ENCODE measurements around the gene COG5.

The COG5 gene

DNA sequence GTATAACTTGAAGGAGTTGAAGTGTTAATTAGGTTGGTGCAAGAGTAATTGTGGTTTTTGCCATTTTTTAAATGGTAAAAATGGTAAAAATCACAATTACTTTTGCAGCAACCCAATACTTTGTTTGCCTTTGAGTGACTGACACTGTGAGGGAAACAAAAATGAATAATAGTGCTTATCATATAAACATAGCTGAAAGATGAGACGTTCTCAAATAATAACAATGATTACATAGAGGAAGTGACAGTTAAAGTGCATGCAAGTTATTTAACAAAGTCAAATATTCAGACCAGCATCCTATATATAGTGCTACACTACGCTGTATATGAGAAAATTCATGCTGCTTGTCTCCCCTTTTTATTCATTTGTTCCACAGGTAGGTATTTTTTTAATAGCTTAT is 399.6 kb downstream of the COG5 start:
- Histone ChIP-seq H4K5ac (ENCODE audit: low read length) (no peak overlapping the region), H2BK15ac (replicated peaks; ENCODE audit: low read depth) (no peak overlapping the region), H3K9ac (ENCODE audit: low read length) (no peak overlapping the region), H3K27ac (ENCODE audit: low read depth, low read length) (no peak overlapping the region), H3K4me3 (ENCODE audit: low read length) (no peak overlapping the region), H2AK5ac (ENCODE audit: low read length) (no peak overlapping the region), H2BK120ac (ENCODE audit: low read depth, low read length) (no peak overlapping the region), H3K79me1 (ENCODE audit: low read length) (no peaks in the 10 kb centered on the region), H3K4ac (ENCODE audit: low read depth, low read length) (no peak overlapping the region), H3K23ac (ENCODE audit: low read length) (no peak overlapping the region), H4K8ac (ENCODE audit: low read depth, low read length) (no peak overlapping the region), H2BK5ac (ENCODE audit: low read length) (no peak overlapping the region), H3K56ac (ENCODE audit: low read length) (no peak overlapping the region), H3K4me2 (ENCODE audit: low read length) (no peak overlapping the region), H3K18ac (ENCODE audit: low read length) (no peak overlapping the region), H3K79me2 (ENCODE audit: control insufficient read depth, insufficient read depth, low read length) (no peaks in the 10 kb centered on the region), H3K4me1 (ENCODE audit: control insufficient read depth, low read depth, low read length) (no peaks in the 10 kb centered on the region), H3K36me3 (ENCODE audit: control insufficient read depth, insufficient read depth, low read length) (no peaks in the 10 kb centered on the region), H3K27me3 (ENCODE audit: insufficient read depth, low read length, poor library complexity) (no peaks in the 10 kb centered on the region)
- DNase-seq = no peak
- WGBS (ENCODE audit: extremely low coverage, insufficient coverage, low lambda C conversion rate) = no CpG with 5 or more reads among the region's 2 CpGs

GRCh38 chr7:107162475-107162874 is 401.2 kb downstream of the COG5 start:
- Histone ChIP-seq H2BK120ac (ENCODE audit: low read depth, low read length) (no peak overlapping the region), H3K4ac (ENCODE audit: low read depth, low read length) (no peak overlapping the region), H3K79me1 (ENCODE audit: low read length) (no peaks in the 10 kb centered on the region), H2AK5ac (ENCODE audit: low read length) (no peak overlapping the region), H3K9ac (ENCODE audit: low read length) (no peak overlapping the region), H3K27me3 (ENCODE audit: insufficient read depth, low read length, poor library complexity) (no peaks in the 10 kb centered on the region), H4K5ac (ENCODE audit: low read length) (no peak overlapping the region), H2BK5ac (ENCODE audit: low read length) (no peak overlapping the region), H3K4me3 (ENCODE audit: low read length) (no peak overlapping the region), H3K56ac (ENCODE audit: low read length) (no peak overlapping the region), H3K18ac (ENCODE audit: low read length) (no peak overlapping the region), H3K23ac (ENCODE audit: low read length) (no peak overlapping the region), H4K8ac (ENCODE audit: low read depth, low read length) (no peak overlapping the region), H3K4me2 (ENCODE audit: low read length) (no peak overlapping the region), H3K79me2 (ENCODE audit: control insufficient read depth, insufficient read depth, low read length) (no peaks in the 10 kb centered on the region), H3K4me1 (ENCODE audit: control insufficient read depth, low read depth, low read length) (no peaks in the 10 kb centered on the region), H3K27ac (ENCODE audit: low read depth, low read length) (no peak overlapping the region), H3K36me3 (ENCODE audit: control insufficient read depth, insufficient read depth, low read length) (no peaks in the 10 kb centered on the region), H2BK15ac (replicated peaks; ENCODE audit: low read depth) (no peak overlapping the region)
- WGBS (ENCODE audit: extremely low coverage, insufficient coverage, low lambda C conversion rate) = no CpG with 5 or more reads among the region's 5 CpGs
- no peak for DNase-seq

DNA sequence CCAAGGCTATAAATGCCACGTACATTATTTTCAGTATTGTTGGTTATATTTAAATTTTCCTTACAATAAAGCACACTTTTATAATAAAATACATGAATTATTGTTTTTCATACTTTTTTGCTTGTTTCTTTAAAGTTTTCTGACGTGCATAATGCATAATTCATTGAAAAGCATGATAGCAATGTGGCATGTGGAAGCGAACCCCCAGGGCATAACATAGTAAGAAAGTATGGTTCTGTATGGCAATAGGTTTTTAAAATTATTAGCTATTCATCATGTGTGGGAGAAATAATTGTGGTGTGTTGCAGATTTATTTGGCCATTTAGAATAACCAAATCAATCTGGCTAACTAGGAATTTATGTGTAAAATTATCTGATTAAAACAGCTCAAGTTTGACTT is 402.3 kb downstream of the COG5 start:
- no peak overlapping the region for H4K5ac ChIP-seq (ENCODE audit: low read length)
- H2BK15ac ChIP-seq (replicated peaks; ENCODE audit: low read depth) = no peak overlapping the region
- no CpG with 5 or more reads among the region's 3 CpGs for WGBS (ENCODE audit: extremely low coverage, insufficient coverage, low lambda C conversion rate)
- no peaks in the 10 kb centered on the region for H3K79me1 ChIP-seq (ENCODE audit: low read length)
- no peak for DNase-seq
- H3K4ac ChIP-seq (ENCODE audit: low read depth, low read length) = no peak overlapping the region
- no peak overlapping the region for H2AK5ac ChIP-seq (ENCODE audit: low read length)
- no peaks in the 10 kb centered on the region for H3K27me3 ChIP-seq (ENCODE audit: insufficient read depth, low read length, poor library complexity)
- H3K4me2 ChIP-seq (ENCODE audit: low read length) = no peak overlapping the region
- H3K27ac ChIP-seq (ENCODE audit: low read depth, low read length) = no peak overlapping the region
- no peak overlapping the region for H2BK120ac ChIP-seq (ENCODE audit: low read depth, low read length)
- H4K8ac ChIP-seq (ENCODE audit: low read depth, low read length) = no peak overlapping the region
- no peaks in the 10 kb centered on the region for H3K79me2 ChIP-seq (ENCODE audit: control insufficient read depth, insufficient read depth, low read length)
- H3K23ac ChIP-seq (ENCODE audit: low read length) = no peak overlapping the region
- no peak overlapping the region for H3K18ac ChIP-seq (ENCODE audit: low read length)
- no peak overlapping the region for H3K56ac ChIP-seq (ENCODE audit: low read length)
- H3K4me1 ChIP-seq (ENCODE audit: control insufficient read depth, low read depth, low read length) = no peaks in the 10 kb centered on the region
- H3K9ac ChIP-seq (ENCODE audit: low read length) = no peak overlapping the region
- H3K36me3 ChIP-seq (ENCODE audit: control insufficient read depth, insufficient read depth, low read length) = no peaks in the 10 kb centered on the region
- H3K4me3 ChIP-seq (ENCODE audit: low read length) = no peak overlapping the region
- H2BK5ac ChIP-seq (ENCODE audit: low read length) = no peak overlapping the region

DNA sequence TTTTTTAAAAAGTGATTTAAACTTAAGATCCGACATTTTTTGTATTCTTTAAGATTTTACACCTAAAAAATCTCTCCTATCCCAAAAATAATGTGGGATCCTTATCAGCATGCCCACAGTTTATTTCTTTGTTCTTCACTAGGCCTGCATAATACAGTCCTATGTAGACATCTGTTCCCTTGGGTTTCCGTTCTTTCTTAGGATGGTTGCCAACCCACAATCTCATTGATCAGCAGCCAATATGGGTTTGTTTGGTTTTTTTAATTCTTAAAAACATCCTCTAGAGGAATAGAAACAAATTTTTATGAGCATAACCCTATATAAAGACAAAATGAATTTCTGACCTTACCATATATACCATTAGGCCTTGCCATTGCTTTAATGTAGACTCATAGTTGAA is 403.3 kb downstream of the COG5 start:
- Histone ChIP-seq H3K27ac (ENCODE audit: low read depth, low read length) (no peak overlapping the region), H4K8ac (ENCODE audit: low read depth, low read length) (no peak overlapping the region), H3K56ac (ENCODE audit: low read length) (no peak overlapping the region), H3K23ac (ENCODE audit: low read length) (no peak overlapping the region), H4K5ac (ENCODE audit: low read length) (no peak overlapping the region), H2BK120ac (ENCODE audit: low read depth, low read length) (no peak overlapping the region), H3K18ac (ENCODE audit: low read length) (no peak overlapping the region), H3K4me2 (ENCODE audit: low read length) (no peak overlapping the region), H3K4ac (ENCODE audit: low read depth, low read length) (no peak overlapping the region), H3K9ac (ENCODE audit: low read length) (no peak overlapping the region), H2BK5ac (ENCODE audit: low read length) (no peak overlapping the region), H2AK5ac (ENCODE audit: low read length) (no peak overlapping the region), H2BK15ac (replicated peaks; ENCODE audit: low read depth) (no peak overlapping the region), H3K27me3 (ENCODE audit: insufficient read depth, low read length, poor library complexity) (no peaks in the 10 kb centered on the region), H3K4me3 (ENCODE audit: low read length) (no peak overlapping the region), H3K36me3 (ENCODE audit: control insufficient read depth, insufficient read depth, low read length) (no peaks in the 10 kb centered on the region), H3K4me1 (ENCODE audit: control insufficient read depth, low read depth, low read length) (no peaks in the 10 kb centered on the region), H3K79me2 (ENCODE audit: control insufficient read depth, insufficient read depth, low read length) (no peaks in the 10 kb centered on the region), H3K79me1 (ENCODE audit: low read length) (no peaks in the 10 kb centered on the region)
- WGBS (ENCODE audit: extremely low coverage, insufficient coverage, low lambda C conversion rate) = 100% methylated on average over 1 of the region's 2 CpGs
- DNase-seq = no peak

- H3K27ac ChIP-seq (ENCODE audit: low read depth, low read length) = no peak overlapping the region
- no peak overlapping the region for H2BK5ac ChIP-seq (ENCODE audit: low read length)
- H2BK120ac ChIP-seq (ENCODE audit: low read depth, low read length) = no peak overlapping the region
- H3K79me2 ChIP-seq (ENCODE audit: control insufficient read depth, insufficient read depth, low read length) = no peaks in the 10 kb centered on the region
- DNase-seq = no peak
- no peaks in the 10 kb centered on the region for H3K79me1 ChIP-seq (ENCODE audit: low read length)
- H3K23ac ChIP-seq (ENCODE audit: low read length) = no peak overlapping the region
- no peak overlapping the region for H4K5ac ChIP-seq (ENCODE audit: low read length)
- H3K4me2 ChIP-seq (ENCODE audit: low read length) = no peak overlapping the region
- H2BK15ac ChIP-seq (replicated peaks; ENCODE audit: low read depth) = no peak overlapping the region
- H3K4ac ChIP-seq (ENCODE audit: low read depth, low read length) = no peak overlapping the region
- H3K18ac ChIP-seq (ENCODE audit: low read length) = no peak overlapping the region
- no peak overlapping the region for H3K56ac ChIP-seq (ENCODE audit: low read length)
- no peak overlapping the region for H3K4me3 ChIP-seq (ENCODE audit: low read length)
- 100% methylated on average over 1 of the region's 2 CpGs for WGBS (ENCODE audit: extremely low coverage, insufficient coverage, low lambda C conversion rate)
- H3K27me3 ChIP-seq (ENCODE audit: insufficient read depth, low read length, poor library complexity) = no peaks in the 10 kb centered on the region
- no peaks in the 10 kb centered on the region for H3K36me3 ChIP-seq (ENCODE audit: control insufficient read depth, insufficient read depth, low read length)
- H2AK5ac ChIP-seq (ENCODE audit: low read length) = no peak overlapping the region
- H3K4me1 ChIP-seq (ENCODE audit: control insufficient read depth, low read depth, low read length) = no peaks in the 10 kb centered on the region
- no peak overlapping the region for H4K8ac ChIP-seq (ENCODE audit: low read depth, low read length)
- H3K9ac ChIP-seq (ENCODE audit: low read length) = no peak overlapping the region
These were observed 405.7 kb downstream of the COG5 start for GRCh38 chr7:107158028-107158427.

DNA sequence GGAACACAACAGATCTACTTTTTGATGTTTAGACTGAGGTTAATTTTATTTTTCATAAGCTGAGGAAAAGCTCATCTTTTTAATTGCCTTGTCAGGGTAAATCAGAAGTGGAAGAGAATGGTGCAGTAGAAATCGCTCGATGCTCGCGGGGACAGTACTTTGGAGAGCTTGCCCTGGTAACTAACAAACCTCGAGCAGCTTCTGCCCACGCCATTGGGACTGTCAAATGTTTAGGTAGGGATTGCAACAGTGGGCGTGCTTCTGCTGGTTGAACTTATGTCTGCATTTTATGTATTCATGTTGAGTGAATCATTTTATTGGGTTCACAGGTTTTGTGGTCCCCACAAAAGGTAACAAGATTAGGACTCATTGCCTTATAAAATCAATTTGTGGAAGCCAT is 406.6 kb downstream of the COG5 start:
- H3K36me3 ChIP-seq (ENCODE audit: control insufficient read depth, insufficient read depth, low read length) = no peaks in the 10 kb centered on the region
- H3K9ac ChIP-seq (ENCODE audit: low read length) = no peak overlapping the region
- no peak overlapping the region for H3K4ac ChIP-seq (ENCODE audit: low read depth, low read length)
- H3K18ac ChIP-seq (ENCODE audit: low read length) = no peak overlapping the region
- H3K4me3 ChIP-seq (ENCODE audit: low read length) = no peak overlapping the region
- H4K8ac ChIP-seq (ENCODE audit: low read depth, low read length) = no peak overlapping the region
- H2BK5ac ChIP-seq (ENCODE audit: low read length) = no peak overlapping the region
- H2BK15ac ChIP-seq (replicated peaks; ENCODE audit: low read depth) = no peak overlapping the region
- H2BK120ac ChIP-seq (ENCODE audit: low read depth, low read length) = no peak overlapping the region
- H3K79me2 ChIP-seq (ENCODE audit: control insufficient read depth, insufficient read depth, low read length) = no peaks in the 10 kb centered on the region
- no CpG with 5 or more reads among the region's 7 CpGs for WGBS (ENCODE audit: extremely low coverage, insufficient coverage, low lambda C conversion rate)
- no peak overlapping the region for H2AK5ac ChIP-seq (ENCODE audit: low read length)
- H3K56ac ChIP-seq (ENCODE audit: low read length) = no peak overlapping the region
- no peak overlapping the region for H4K5ac ChIP-seq (ENCODE audit: low read length)
- H3K4me2 ChIP-seq (ENCODE audit: low read length) = no peak overlapping the region
- no peak overlapping the region for H3K27ac ChIP-seq (ENCODE audit: low read depth, low read length)
- no peak for DNase-seq
- H3K4me1 ChIP-seq (ENCODE audit: control insufficient read depth, low read depth, low read length) = no peaks in the 10 kb centered on the region
- H3K79me1 ChIP-seq (ENCODE audit: low read length) = no peaks in the 10 kb centered on the region
- H3K23ac ChIP-seq (ENCODE audit: low read length) = no peak overlapping the region
- no peaks in the 10 kb centered on the region for H3K27me3 ChIP-seq (ENCODE audit: insufficient read depth, low read length, poor library complexity)

Data from mesendoderm (in vitro differentiated cells).